Measurements from ENCODE around the gene ADISSP. TPM values are rescaled to one million over a fixed set of nuclear protein-coding genes. Genes with fewer than 3 reads are reported as not detected.

ADISSP gene
- polyA plus RNA-seq, 3 donors, result 59.6 to 78.5 (median 68.5) TPM

DNA sequence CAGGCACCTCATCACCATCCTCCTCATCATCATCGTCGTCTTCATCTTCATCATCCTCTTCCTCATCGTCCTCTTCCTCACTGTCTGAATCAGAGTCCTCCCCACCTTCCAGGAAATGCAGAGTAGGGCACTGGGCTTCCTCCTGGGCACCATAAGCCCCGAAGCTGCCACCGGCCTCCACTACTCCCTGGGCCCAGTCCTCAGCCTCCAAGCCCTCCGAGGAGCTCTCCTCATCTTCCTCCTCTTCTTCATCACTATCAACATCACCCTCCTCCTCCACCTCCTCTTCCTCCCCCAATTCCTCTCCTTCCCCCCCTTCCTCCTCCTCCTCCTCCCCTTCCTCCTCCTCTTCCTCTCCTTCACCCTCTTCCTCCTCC, 17.3 kb upstream of the ADISSP start:
- Mint-ChIP-seq H3K27me3 (ENCODE audit: low read depth in 3 of 3) (peaks cover 6 to 10% (median 8%) of the 10 kb centered on the region in 3 donors), H3K4me1 (peaks cover 46% of the 10 kb centered on the region), H3K4me3 (no peak overlapping the region), H3K36me3 (peaks cover 7 to 14% of the 10 kb centered on the region in 2 donors), H3K9me3 (no peaks in the 10 kb centered on the region), H3K27ac (peak overlapping the region in 3 of 7 donors; percentile 18 to 78 (median 75))
- peaks cover 55% of the 10 kb centered on the region for H4K20me1 ChIP-seq (ENCODE audit: insufficient read depth, low read length)
- peaks cover 35 to 51% of the 10 kb centered on the region in 2 donors for H3K4me1 ChIP-seq (ENCODE audit: control insufficient read depth in 1 of 2, insufficient read depth in 2 of 2, low read length in 2 of 2)
- TF ChIP-seq, protein P1, sequence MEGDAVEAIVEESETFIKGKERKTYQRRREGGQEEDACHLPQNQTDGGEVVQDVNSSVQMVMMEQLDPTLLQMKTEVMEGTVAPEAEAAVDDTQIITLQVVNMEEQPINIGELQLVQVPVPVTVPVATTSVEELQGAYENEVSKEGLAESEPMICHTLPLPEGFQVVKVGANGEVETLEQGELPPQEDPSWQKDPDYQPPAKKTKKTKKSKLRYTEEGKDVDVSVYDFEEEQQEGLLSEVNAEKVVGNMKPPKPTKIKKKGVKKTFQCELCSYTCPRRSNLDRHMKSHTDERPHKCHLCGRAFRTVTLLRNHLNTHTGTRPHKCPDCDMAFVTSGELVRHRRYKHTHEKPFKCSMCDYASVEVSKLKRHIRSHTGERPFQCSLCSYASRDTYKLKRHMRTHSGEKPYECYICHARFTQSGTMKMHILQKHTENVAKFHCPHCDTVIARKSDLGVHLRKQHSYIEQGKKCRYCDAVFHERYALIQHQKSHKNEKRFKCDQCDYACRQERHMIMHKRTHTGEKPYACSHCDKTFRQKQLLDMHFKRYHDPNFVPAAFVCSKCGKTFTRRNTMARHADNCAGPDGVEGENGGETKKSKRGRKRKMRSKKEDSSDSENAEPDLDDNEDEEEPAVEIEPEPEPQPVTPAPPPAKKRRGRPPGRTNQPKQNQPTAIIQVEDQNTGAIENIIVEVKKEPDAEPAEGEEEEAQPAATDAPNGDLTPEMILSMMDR (IDR thresholded peaks at IDR 0.05), result no peak
- peaks cover 0 to 1% of the 10 kb centered on the region in 2 donors for H3K27me3 ChIP-seq (ENCODE audit: control insufficient read depth in 2 of 2, insufficient read depth in 2 of 2, low read length in 2 of 2)
- H3K4me2 ChIP-seq (replicated peaks; ENCODE audit: extremely low read depth, low read length, poor library complexity, severe bottlenecking), result peak overlapping the region; percentile 93
- H3K79me2 ChIP-seq (ENCODE audit: insufficient read depth, low read length), result peaks cover 29% of the 10 kb centered on the region
- intact Hi-C loops (cut with micrococcal nuclease), result loop anchor here in 1 of 2 donors (10.0 kb wide), 1 partner anchor 60 kb away; the partner anchor contains the start of gene MAVS
- H2AFZ ChIP-seq (ENCODE audit: insufficient read depth, low read depth, low read length, poor library complexity, severe bottlenecking), result no peak overlapping the region
- H3K9ac ChIP-seq (ENCODE audit: insufficient read depth, low read length, poor library complexity, severe bottlenecking), result no peak overlapping the region
- WGBS (ENCODE audit: insufficient coverage), result 83% methylated on average over 5 of the region's 6 CpGs
- H3K27ac ChIP-seq (ENCODE audit: low read depth in 1 of 2, low read length in 2 of 2), result peak overlapping the region in 1 of 2 donors; percentile 12
- H3K36me3 ChIP-seq (replicated peaks in 1 of 2; ENCODE audit: control insufficient read depth in 1 of 2, insufficient read depth in 2 of 2, low read length in 2 of 2), result peaks cover 4 to 7% of the 10 kb centered on the region in 2 donors
- no peak for DNase-seq
- no peaks in the 10 kb centered on the region for H3K9me3 ChIP-seq (replicated peaks in 1 of 2; ENCODE audit: control insufficient read depth in 1 of 2, insufficient read depth in 1 of 2, low read length in 2 of 2)
- H3K4me3 ChIP-seq (replicated peaks in 1 of 3; ENCODE audit: low read depth in 2 of 3, low read length in 3 of 3), result peak overlapping the region in 1 of 3 experiments; percentile 79

DNA sequence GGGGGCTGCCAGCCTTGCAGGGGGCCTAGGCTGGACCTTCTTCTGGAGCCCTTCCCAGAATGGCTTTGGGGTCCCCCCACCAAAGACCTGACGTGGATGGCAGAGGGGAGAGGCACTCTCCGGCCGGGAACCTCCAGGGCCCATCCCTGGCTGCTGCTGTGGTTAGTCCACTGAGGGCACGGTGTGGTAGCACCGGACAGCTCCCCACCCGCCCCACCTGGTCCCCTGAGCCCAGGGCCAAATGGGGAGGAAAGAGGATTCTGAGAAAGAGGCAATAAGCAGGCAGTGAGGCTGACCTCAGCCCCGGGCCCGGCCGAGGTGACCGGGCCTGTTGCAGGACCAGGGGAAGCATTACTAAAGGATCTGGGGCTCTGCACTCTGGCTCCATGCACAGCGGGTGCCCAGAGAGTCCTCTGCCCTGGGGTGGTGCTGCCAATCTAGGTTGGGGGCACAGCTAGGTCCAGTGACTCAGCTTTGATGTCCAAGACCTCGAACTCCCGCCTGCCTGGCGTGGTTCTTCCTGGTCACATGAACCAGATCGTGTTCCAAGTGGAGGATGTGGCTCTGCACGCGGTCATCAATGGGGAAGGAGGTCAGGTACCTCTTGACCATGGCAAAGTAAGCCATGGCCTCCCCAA, 16.8 kb upstream of the ADISSP start:
- no peak overlapping the region for H3K9ac ChIP-seq (ENCODE audit: insufficient read depth, low read length, poor library complexity, severe bottlenecking)
- Mint-ChIP-seq H3K27me3 (ENCODE audit: low read depth in 3 of 3) (peaks cover 11 to 15% (median 13%) of the 10 kb centered on the region in 3 donors), H3K4me1 (peaks cover 50% of the 10 kb centered on the region), H3K36me3 (peaks cover 7 to 14% of the 10 kb centered on the region in 2 donors), H3K27ac (peak overlapping the region in 1 of 7 donors; percentile 75), H3K9me3 (peaks cover 0 to 4% (median 0%) of the 10 kb centered on the region in 7 donors), H3K4me3 (peak overlapping the region in 1 of 2 donors; percentile 49)
- H3K79me2 ChIP-seq (ENCODE audit: insufficient read depth, low read length), result peaks cover 29% of the 10 kb centered on the region
- peaks cover 35 to 51% of the 10 kb centered on the region in 2 donors for H3K4me1 ChIP-seq (ENCODE audit: control insufficient read depth in 1 of 2, insufficient read depth in 2 of 2, low read length in 2 of 2)
- H2AFZ ChIP-seq (ENCODE audit: insufficient read depth, low read depth, low read length, poor library complexity, severe bottlenecking), result no peak overlapping the region
- H3K9me3 ChIP-seq (replicated peaks in 1 of 2; ENCODE audit: control insufficient read depth in 1 of 2, insufficient read depth in 1 of 2, low read length in 2 of 2), result peaks cover 0 to 4% of the 10 kb centered on the region in 2 donors
- intact Hi-C loops (cut with micrococcal nuclease), result loop anchor here in 1 of 2 donors (10.0 kb wide), 1 partner anchor 60 kb away; the partner anchor contains the start of gene MAVS
- H3K36me3 ChIP-seq (replicated peaks in 1 of 2; ENCODE audit: control insufficient read depth in 1 of 2, insufficient read depth in 2 of 2, low read length in 2 of 2), result peaks cover 4 to 7% of the 10 kb centered on the region in 2 donors
- peaks cover 55% of the 10 kb centered on the region for H4K20me1 ChIP-seq (ENCODE audit: insufficient read depth, low read length)
- DNase-seq, result peak in 1 of 3 donors; percentile 4
- peak overlapping the region; percentile 93 for H3K4me2 ChIP-seq (replicated peaks; ENCODE audit: extremely low read depth, low read length, poor library complexity, severe bottlenecking)
- no peak overlapping the region for H3K27ac ChIP-seq (ENCODE audit: low read depth in 1 of 2, low read length in 2 of 2)
- peak overlapping the region in 1 of 3 experiments; percentile 79 for H3K4me3 ChIP-seq (replicated peaks in 1 of 3; ENCODE audit: low read depth in 2 of 3, low read length in 3 of 3)
- TF ChIP-seq, protein P1 (IDR thresholded peaks at IDR 0.05), result no peak
- H3K27me3 ChIP-seq (ENCODE audit: control insufficient read depth in 2 of 2, insufficient read depth in 2 of 2, low read length in 2 of 2), result peaks cover 4 to 6% of the 10 kb centered on the region in 2 donors
- WGBS (ENCODE audit: insufficient coverage), result 88% methylated on average over 14 of the region's 17 CpGs

All from CD14-positive monocyte (primary cell).